HepG2 (cell line): Measurements from ENCODE around the gene ACSS1. TPM values are rescaled to one million over a fixed set of nuclear protein-coding genes. Genes with fewer than 3 reads are reported as not detected.
A peak's percentile ranks its signal among the peaks of the same experiment; 100 is the strongest.

Experiments used
- ARNT2 ChIP-seq: sonication (generic); formaldehyde crosslinking; IDR thresholded peaks from 2 replicates; pipeline ENCODE4 v1.8.0; 2022; ENCODE audit warnings: mild to moderate bottlenecking, low read depth, missing genetic modification reagents, moderate library complexity
- ATF3 ChIP-seq: sonication (generic); formaldehyde crosslinking; IDR thresholded peaks from 2 replicates; pipeline ENCODE4 v1.4.0; 2020; ENCODE audit warnings: missing genetic modification reagents
- EHMT2 ChIP-seq: fragments of 200-600 bp; sonication (generic); IDR thresholded peaks from 2 replicates; pipeline ENCODE4 v1.7.0; 2017; ENCODE audit warnings: antibody characterized with exemption, low read depth, low read length, borderline replicate concordance
- FOXM1 ChIP-seq: sonication (generic); formaldehyde crosslinking; IDR thresholded peaks from 2 replicates; pipeline ENCODE4 v1.5.0; 2020; ENCODE audit warnings: missing genetic modification reagents
- HNRNPLL ChIP-seq: fragments of 200-400 bp; formaldehyde crosslinking; IDR thresholded peaks from 2 replicates; pipeline ENCODE4 v1.6.1; 2017; ENCODE audit warnings: mild to moderate bottlenecking, low read depth, low read length; ENCODE audit not compliant: poor library complexity, severe bottlenecking
- ISL2 ChIP-seq: sonication (generic); formaldehyde crosslinking; IDR thresholded peaks from 2 replicates; pipeline ENCODE4 v1.5.0; 2020; ENCODE audit warnings: missing genetic modification reagents
- KDM4B ChIP-seq: sonication (generic); formaldehyde crosslinking; IDR thresholded peaks from 2 replicates; pipeline ENCODE4 v1.4.0; 2020; ENCODE audit warnings: missing genetic modification reagents
- MED13 ChIP-seq: sonication (generic); formaldehyde crosslinking; IDR thresholded peaks from 2 replicates; pipeline ENCODE4 v1.5.0; 2020; ENCODE audit warnings: missing genetic modification reagents
- RAD21 ChIP-seq: fragments of 450-650 bp; formaldehyde crosslinking; IDR thresholded peaks from 2 replicates; pipeline ENCODE4 v1.5.0; 2020; ENCODE audit warnings: mild to moderate bottlenecking
- TARDBP ChIP-seq: sonication (generic); formaldehyde crosslinking; IDR thresholded peaks from 2 replicates; pipeline ENCODE4 v1.8.0; 2022; ENCODE audit warnings: mild to moderate bottlenecking, missing genetic modification reagents
- THAP9 ChIP-seq: sonication (generic); formaldehyde crosslinking; IDR thresholded peaks from 2 replicates; pipeline ENCODE4; 2020; ENCODE audit warnings: missing genetic modification reagents, mild to moderate bottlenecking, borderline replicate concordance
- ZBTB49 ChIP-seq: sonication (generic); formaldehyde crosslinking; IDR thresholded peaks from 2 replicates; pipeline ENCODE4 v1.4.0; 2020; ENCODE audit warnings: missing genetic modification reagents, borderline replicate concordance
- ZNF12 ChIP-seq: sonication (generic); formaldehyde crosslinking; IDR thresholded peaks from 2 replicates; pipeline ENCODE4 v1.5.0; 2020; ENCODE audit warnings: missing genetic modification reagents
- ZNF256 ChIP-seq: sonication (generic); formaldehyde crosslinking; conservative IDR thresholded peaks from 2 replicates; pipeline ENCODE4 v1.4.0; 2020; ENCODE audit warnings: missing genetic modification reagents
- ZNF567 ChIP-seq: sonication (generic); formaldehyde crosslinking; IDR thresholded peaks from 2 replicates; pipeline ENCODE4 v1.8.1; 2023; ENCODE audit warnings: mild to moderate bottlenecking, missing genetic modification reagents, borderline replicate concordance
- ZNF691 ChIP-seq: sonication (generic); formaldehyde crosslinking; IDR thresholded peaks from 2 replicates; pipeline ENCODE4 v1.4.0; 2020; ENCODE audit warnings: missing genetic modification reagents, low read depth, mild to moderate bottlenecking, borderline replicate concordance
- ZNF782 ChIP-seq: sonication (generic); formaldehyde crosslinking; IDR thresholded peaks from 2 replicates; pipeline ENCODE4 v1.4.0; 2020; ENCODE audit warnings: missing genetic modification reagents, mild to moderate bottlenecking, borderline replicate concordance
- ZUFSP ChIP-seq: sonication (generic); formaldehyde crosslinking; IDR thresholded peaks from 2 replicates; pipeline ENCODE4 v1.9.0; 2021; ENCODE audit warnings: missing genetic modification reagents, mild to moderate bottlenecking, borderline replicate concordance
- polyA plus RNA-seq, 8 experiments: library from polyadenylated mRNA; depleted of rRNA in 3 of 8; stranded (reverse) in 7 of 8; unstranded in 1 of 8; fragments of >200 nt; fragmentation: Illumina TruSeq in 4 of 8; extraction: Trizol in 4 of 8; gene quantifications; 2 replicates each; pipeline versions ENCODE4 v1.2.1 to v1.2.3, GENCODE V29; 2011 to 2016; ENCODE audit warnings: low read depth in 4 of 8, missing spikeins in 1 of 8, mixed read lengths in 1 of 8; ENCODE audit not compliant: insufficient read depth in 1 of 8
- total RNA-seq, 5 experiments: library from RNA; depleted of rRNA; stranded (reverse); fragments of >200 nt; fragmentation: Illumina TruSeq; extraction: Trizol; gene quantifications; 2 replicates each; pipeline ENCODE4 v1.2.3, GENCODE V29; 2016; ENCODE audit warnings: low read depth in 1 of 5

The ACSS1 gene
- total and polyA plus RNA-seq, 2 of the 13 experiments (the other 11 are each of a cell fraction or from before 2014, with no cell fraction given) = 15.2 to 41.6 TPM

GRCh38 chr20:25058051-25058846, at the start of gene ACSS1 (continued):
- TF ChIP-seq ZBTB49 (CRISPR knock-in tag) (0 out of 2 replicates have a peak, but pooled peaks have one; percentile 49), ZNF567 (CRISPR knock-in tag) (peak; percentile 62; the same call in 1 of the 2 replicates), ZUFSP (no peak), RAD21 (no peak), MED13 (CRISPR knock-in tag) (0 out of 2 replicates have a peak, but pooled peaks have one; percentile 73), ZNF691 (CRISPR knock-in tag) (no peak), EHMT2 (no peak), ARNT2 (CRISPR knock-in tag) (peak; percentile 58; the same call in 1 of the 2 replicates), ZNF256 (CRISPR knock-in tag) (no peak), ZNF782 (CRISPR knock-in tag) (peak; percentile 26; the same call in 1 of the 2 replicates), FOXM1 (CRISPR knock-in tag) (0 out of 2 replicates have a peak, but pooled peaks have one; percentile 63), TARDBP (CRISPR knock-in tag) (no peak), HNRNPLL (peak; percentile 35), THAP9 (CRISPR knock-in tag) (peak; percentile 58), KDM4B (no peak), ATF3 (CRISPR knock-in tag) (no peak; the same call in none of the 2 replicates), ISL2 (CRISPR knock-in tag) (peak; percentile 42; the same call in 1 of the 2 replicates), ZNF12 (CRISPR knock-in tag) (peak; percentile 31; the same call in 1 of the 2 replicates)
